Mesothelial cell of epicardium (in vitro differentiated cells): ENCODE results near the gene GRAMD4. TPM values are rescaled to one million over a fixed set of nuclear protein-coding genes. Genes with fewer than 3 reads are reported as not detected.

Experiments
- DNase-seq, 2 experiments: peaks; one replicate each; pipeline ENCODE4 v3.0.0; 2021; ENCODE audit warnings: low spot score in 2 of 2; ENCODE audit not compliant: unreplicated experiment in 2 of 2
- H3K27ac Mint-ChIP-seq: 2 replicates; pipeline ENCODE4 v1.8.0; 2021; ENCODE audit warnings: mixed read lengths
- H3K27me3 Mint-ChIP-seq: 2 replicates; pipeline ENCODE4 v1.8.0; 2021; ENCODE audit warnings: low read depth, mixed read lengths
- H3K36me3 Mint-ChIP-seq: 2 replicates; pipeline ENCODE4 v1.8.0; 2021; ENCODE audit warnings: mixed read lengths
- H3K4me1 Mint-ChIP-seq: 2 replicates; pipeline ENCODE4 v1.8.0; 2021; ENCODE audit warnings: mixed read lengths
- H3K4me3 Mint-ChIP-seq: 2 replicates; pipeline ENCODE4 v1.8.0; 2021; ENCODE audit warnings: mild to moderate bottlenecking, moderate library complexity, mixed read lengths
- H3K9me3 Mint-ChIP-seq: 2 replicates; pipeline ENCODE4 v1.8.0; 2021; ENCODE audit warnings: mixed read lengths
- CTCF ChIP-seq: fragments of 200-600 bp; sonication (generic); IDR thresholded peaks from one replicate; pipeline ENCODE4 v1.5.0; 2021; ENCODE audit warnings: antibody characterized with exemption; ENCODE audit not compliant: unreplicated experiment
- total RNA-seq: library from RNA; stranded (reverse); gene quantifications from 3 replicates; pipeline ENCODE4 v1.2.1, GENCODE V29; 2021

GRAMD4 gene
- total RNA-seq, 1 donor from 2014 or later = 58.3 TPM

GRCh38 chr22:46605117-46605516 lies 15.1 kb upstream of the GRAMD4 start:
- Mint-ChIP-seq H3K36me3 (no peaks in the 10 kb centered on the region), H3K27me3 (no peaks in the 10 kb centered on the region), H3K4me3 (no peak overlapping the region), H3K27ac (no peak overlapping the region), H3K9me3 (peaks cover 4% of the 10 kb centered on the region), H3K4me1 (peaks cover 8% of the 10 kb centered on the region)
- no peak for TF ChIP-seq CTCF
- DNase-seq = no peak

- Mint-ChIP-seq H3K27me3 (no peaks in the 10 kb centered on the region), H3K36me3 (no peaks in the 10 kb centered on the region), H3K27ac (no peak overlapping the region), H3K4me1 (peaks cover 8% of the 10 kb centered on the region), H3K4me3 (no peak overlapping the region), H3K9me3 (peaks cover 4% of the 10 kb centered on the region)
- no peak for DNase-seq
- no peak for TF ChIP-seq CTCF
Observed at GRCh38 chr22:46606886-46607285, 13.3 kb upstream of the GRAMD4 start.

DNA sequence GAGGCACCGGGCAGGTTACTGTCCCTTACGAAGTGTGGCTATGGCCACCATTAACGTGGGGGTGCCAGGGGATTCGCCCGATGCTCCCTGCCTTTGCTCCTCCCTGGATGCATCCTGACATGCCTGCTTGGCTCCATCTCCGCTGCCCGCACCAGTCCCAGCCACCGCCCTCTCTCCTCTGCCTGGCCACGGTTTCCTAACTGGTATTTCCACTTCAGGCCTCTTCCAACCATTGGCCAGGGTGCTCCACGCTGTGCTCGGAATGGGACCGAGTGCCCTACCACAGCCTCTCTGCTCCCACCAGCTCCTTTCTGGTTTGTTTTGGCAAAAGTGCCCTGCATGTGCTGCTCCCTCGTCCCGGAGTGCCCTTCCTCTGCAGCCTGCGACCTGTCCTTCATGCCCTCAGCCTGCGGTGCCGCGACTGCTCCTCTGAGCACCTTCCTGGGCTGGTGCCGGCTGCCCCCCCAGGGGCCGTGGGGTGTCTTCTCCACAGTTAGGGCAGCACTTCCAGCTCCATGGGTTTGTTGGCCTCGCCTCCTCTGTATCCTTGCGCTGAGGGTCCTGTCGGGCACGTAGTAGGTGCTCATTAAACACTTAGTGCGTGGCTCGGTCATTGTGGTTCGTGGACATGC lies 12.6 kb upstream of the GRAMD4 start:
- Mint-ChIP-seq H3K36me3 (no peaks in the 10 kb centered on the region), H3K4me1 (peaks cover 8% of the 10 kb centered on the region), H3K27me3 (no peaks in the 10 kb centered on the region), H3K9me3 (peaks cover 4% of the 10 kb centered on the region), H3K4me3 (no peak overlapping the region), H3K27ac (no peak overlapping the region)
- no peak for TF ChIP-seq CTCF
- no peak for DNase-seq

- no peak for TF ChIP-seq CTCF
- no peak overlapping the region for H3K27ac Mint-ChIP-seq
- no peaks in the 10 kb centered on the region for H3K36me3 Mint-ChIP-seq
- H3K4me3 Mint-ChIP-seq = no peak overlapping the region
- DNase-seq = no peak
- H3K9me3 Mint-ChIP-seq = peaks cover 4% of the 10 kb centered on the region
- H3K27me3 Mint-ChIP-seq = no peaks in the 10 kb centered on the region
- peaks cover 18% of the 10 kb centered on the region for H3K4me1 Mint-ChIP-seq
Observed at GRCh38 chr22:46609175-46609690, 11.0 kb upstream of the GRAMD4 start.

GRCh38 chr22:46609724-46610201 lies 10.4 kb upstream of the GRAMD4 start:
- peaks cover 4% of the 10 kb centered on the region for H3K9me3 Mint-ChIP-seq
- H3K27me3 Mint-ChIP-seq = no peaks in the 10 kb centered on the region
- H3K4me1 Mint-ChIP-seq = peaks cover 15% of the 10 kb centered on the region
- H3K36me3 Mint-ChIP-seq = no peaks in the 10 kb centered on the region
- no peak overlapping the region for H3K4me3 Mint-ChIP-seq
- TF ChIP-seq CTCF = no peak
- no peak overlapping the region for H3K27ac Mint-ChIP-seq
- DNase-seq = no peak
